Small intestine (tissue), 16 donors: ENCODE results near the gene TEX44. TPM values are rescaled to one million over a fixed set of nuclear protein-coding genes. Genes with fewer than 3 reads are reported as not detected.

ENCODE experiments used
- DNase-seq, 2 donors: peaks; one replicate each; pipeline versions ENCODE4 v3.0.0 to v3.0.0-alpha.2; 2013
- FAIRE-seq: peaks from 2 replicates; lab custom pipeline; 2012; peaks lifted over from hg19 to GRCh38; lab: Jason Lieb, UNC
- H3K27ac ChIP-seq, 3 donors: one replicate each; pipeline ENCODE4 v1.5.1; 2013; ENCODE audit warnings: low read length in 2 of 3, mild to moderate bottlenecking in 2 of 3, control low read depth in 1 of 3, inconsistent platforms in 1 of 3, low read depth in 1 of 3, moderate library complexity in 1 of 3
- H3K27me3 ChIP-seq, 3 donors: one replicate each; pipeline ENCODE4 v1.6.1; 2013; ENCODE audit warnings: low read length in 3 of 3, inconsistent platforms in 1 of 3; ENCODE audit not compliant: control insufficient read depth in 3 of 3, insufficient read depth in 3 of 3
- H3K36me3 ChIP-seq, 3 donors: one replicate each; pipeline ENCODE4 v1.6.1; 2013; ENCODE audit warnings: low read length in 3 of 3, inconsistent platforms in 1 of 3, low read depth in 1 of 3, mild to moderate bottlenecking in 1 of 3, moderate library complexity in 1 of 3; ENCODE audit not compliant: control insufficient read depth in 3 of 3, insufficient read depth in 2 of 3
- H3K4me1 ChIP-seq, 3 donors: one replicate each; pipeline ENCODE4 v1.6.1; 2013; ENCODE audit warnings: low read length in 2 of 3, inconsistent platforms in 1 of 3, low read depth in 1 of 3, mild to moderate bottlenecking in 1 of 3, moderate library complexity in 1 of 3; ENCODE audit not compliant: control insufficient read depth in 3 of 3, insufficient read depth in 2 of 3
- H3K4me3 ChIP-seq, 3 donors: one replicate each; pipeline ENCODE4 v1.5.1; 2013; ENCODE audit warnings: low read length in 3 of 3, control low read depth in 1 of 3, inconsistent platforms in 1 of 3, low read depth in 1 of 3, mild to moderate bottlenecking in 1 of 3, moderate library complexity in 1 of 3
- H3K9me3 ChIP-seq, 2 donors: one replicate each; pipeline ENCODE4 v1.6.1; 2013; ENCODE audit warnings: low read depth in 1 of 2, low read length in 1 of 2; ENCODE audit not compliant: control insufficient read depth in 2 of 2, insufficient read depth in 1 of 2
- WGBS, 3 donors: extraction: QIAGEN DNeasy Blood & Tissue Kit; methylation state at CpG; one replicate each; pipeline ENCODE4 v1.1.7; 2013; 5-methylcytosine and 5-hydroxymethylcytosine counted together
- long read RNA-seq, 10 donors: transcript quantifications; one replicate each; lab custom pipeline, GENCODE V29; 2026
- polyA plus RNA-seq, 4 donors: library from polyadenylated mRNA; stranded (reverse) in 3 of 4; unstranded in 1 of 4; fragments of 200-250 nt in 3 of 4; fragments of 120-200 nt in 1 of 4; gene quantifications; one replicate each; pipeline versions ENCODE4 v1.2.1 to v1.2.3, GENCODE V29; 2013
- donor health status: healthy with polysubstance abuse.
- donor health status: control.
- donor health status: control.
- donor health status: Bipolar disorder and iron deficiency.
- donor health status: healthy.

TEX44 gene
- not detected for polyA plus RNA-seq
- long read RNA-seq, donor 1: 0 reads
- long read RNA-seq, donor 2: 0 reads
- long read RNA-seq, donor 3: 0 reads
- long read RNA-seq, donor 4: 0 reads
- long read RNA-seq, donor 5, partial matches to known transcripts: 0 of 1 reads
- long read RNA-seq, donor 5, other reads (novel, unspliced or antisense): 0 of 1 reads
- long read RNA-seq, donor 6: 0 reads
- long read RNA-seq, donor 7: 0 reads
- long read RNA-seq, donor 8: 0 reads
- long read RNA-seq, donor 9: 0 reads
- long read RNA-seq, donor 10: 0 reads

DNA sequence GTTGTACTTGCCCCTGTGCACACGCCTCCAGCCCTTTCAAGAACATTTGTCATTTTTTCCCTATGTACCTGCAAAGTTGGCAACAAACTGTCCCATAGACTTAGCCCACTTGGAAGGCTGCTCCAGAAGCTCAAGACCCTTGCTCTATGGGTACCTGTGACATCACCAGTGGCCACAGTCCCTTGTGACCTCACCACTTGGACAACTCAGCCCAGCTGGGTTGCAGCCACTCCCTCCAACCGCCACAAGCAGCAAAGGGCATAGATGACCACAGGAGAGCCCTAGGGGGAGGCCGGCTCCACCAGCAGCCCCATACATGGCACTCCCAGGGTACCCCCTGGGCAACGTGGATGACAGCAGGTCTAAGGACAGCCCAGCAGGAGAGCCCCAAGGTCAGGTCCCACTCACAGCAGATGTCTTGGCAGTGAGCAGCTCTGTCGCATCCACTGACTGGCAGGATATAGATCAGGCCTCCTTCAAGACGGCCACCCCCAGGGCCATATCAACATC is at the start of gene TEX44:
Gene TEX44 (plus strand): TSS at position 229 of the 510 bp plus-strand sequence. CDS start 88 bp downstream, at position 317.
- no peaks in the 10 kb centered on the region for H3K36me3 ChIP-seq

DNA sequence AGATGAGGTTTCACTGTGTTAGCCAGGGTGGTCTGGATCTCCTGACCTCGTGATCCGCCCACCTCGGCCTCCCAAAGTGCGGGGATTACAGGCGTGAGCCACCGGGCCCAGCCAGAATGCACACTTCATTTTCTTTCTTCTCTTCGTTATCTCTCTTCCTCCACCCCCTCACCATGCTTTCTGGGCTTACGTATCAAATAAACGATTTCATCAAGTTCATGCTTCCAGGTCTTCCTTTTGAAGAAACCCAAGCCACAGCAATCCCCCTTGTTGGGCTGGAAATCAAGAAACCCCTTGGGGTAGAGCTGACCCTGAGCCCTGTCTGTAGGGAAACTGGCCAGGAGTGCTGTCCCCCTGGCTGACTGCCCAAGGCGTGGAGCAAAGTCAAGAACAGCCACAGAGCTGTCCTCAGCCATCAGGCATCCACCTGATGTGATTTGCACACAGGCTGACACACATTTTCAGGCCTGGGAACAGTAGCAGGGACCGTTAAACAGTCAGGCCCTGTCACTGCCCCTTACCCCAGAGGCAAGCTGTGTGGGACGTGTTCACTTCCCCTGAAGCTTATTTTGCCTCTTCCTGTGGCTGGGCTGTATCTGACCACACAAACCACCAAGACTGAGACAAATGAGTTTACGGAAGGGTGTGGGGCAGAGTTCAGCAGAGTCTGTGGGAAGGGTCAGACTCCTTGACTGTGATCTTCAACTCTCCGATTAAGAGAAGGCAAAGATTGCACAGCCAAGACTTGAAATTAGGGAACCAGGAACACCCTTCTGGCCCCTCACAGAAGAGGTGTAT is 47.4 kb upstream of the TEX44 start:
- Histone ChIP-seq H3K4me1 (peaks cover 0 to 11% (median 3%) of the 10 kb centered on the region in 3 donors), H3K9me3 (peaks cover 0 to 8% of the 10 kb centered on the region in 2 donors), H3K36me3 (no peaks in the 10 kb centered on the region), H3K27me3 (no peaks in the 10 kb centered on the region), H3K4me3 (no peak overlapping the region), H3K27ac (peak overlapping the region in 2 of 3 donors; percentile 75 to 90)
- DNase-seq: peak; percentile 32 to 59
- FAIRE-seq: no peak
- WGBS, 3 donors: 39 to 59% (median 54%) methylated on average over 14 of the region's 14 CpGs

More for the DNA sequence above, at the start of gene TEX44:
- no peak for FAIRE-seq
- H3K9me3 ChIP-seq: no peaks in the 10 kb centered on the region
- no peaks in the 10 kb centered on the region for H3K27me3 ChIP-seq
- DNase-seq: no peak
- WGBS, 3 donors: 80 to 86% (median 83%) methylated on average over 6 of the region's 6 CpGs
- H3K27ac ChIP-seq: no peak within 1 kb of the TSS
- no peak within 1 kb of the TSS for H3K4me3 ChIP-seq
- no peaks in the 10 kb centered on the region for H3K4me1 ChIP-seq

DNA sequence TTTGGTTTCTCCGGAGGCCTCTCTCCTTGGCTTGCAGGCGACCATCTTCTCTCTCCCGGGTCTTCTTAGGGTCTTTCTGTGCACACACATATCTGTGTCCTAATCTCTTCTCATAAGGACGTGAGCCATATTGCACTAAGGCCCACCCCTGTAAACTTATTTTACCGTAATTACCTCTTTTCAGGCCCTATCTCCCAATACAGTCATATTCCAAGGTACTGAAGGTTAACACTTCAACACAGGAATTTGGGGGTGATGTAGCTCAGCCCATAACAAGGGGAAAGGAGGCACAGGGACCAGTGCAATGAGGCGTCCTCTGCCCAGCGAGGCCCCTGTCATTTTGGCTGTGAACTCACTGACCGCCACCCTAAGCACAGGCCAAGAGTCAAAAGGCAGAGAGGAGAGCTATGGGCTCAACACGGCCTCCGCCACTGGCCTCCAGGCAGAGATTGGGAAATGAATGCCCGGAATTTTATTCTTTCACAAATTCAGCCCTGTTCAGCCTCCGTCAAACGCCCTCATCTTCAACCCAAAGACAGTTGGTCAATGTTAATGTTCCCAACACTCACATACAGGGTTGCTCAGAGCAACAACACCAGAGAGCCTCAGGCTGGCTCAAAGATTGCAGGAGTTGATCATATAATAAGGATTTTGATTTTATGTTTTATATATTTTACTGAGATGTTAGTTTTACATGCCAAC is 46.5 kb upstream of the TEX44 start:
- Histone ChIP-seq H3K36me3 (no peaks in the 10 kb centered on the region), H3K4me1 (peaks cover 0 to 11% (median 3%) of the 10 kb centered on the region in 3 donors), H3K27ac (peak overlapping the region in 2 of 3 donors; percentile 16 to 90), H3K9me3 (peaks cover 0 to 8% of the 10 kb centered on the region in 2 donors), H3K27me3 (no peaks in the 10 kb centered on the region), H3K4me3 (no peak overlapping the region)
- FAIRE-seq: no peak
- 75 to 83% (median 79%) methylated on average over 13 of the region's 13 CpGs for WGBS, 3 donors
- no peak for DNase-seq

DNA sequence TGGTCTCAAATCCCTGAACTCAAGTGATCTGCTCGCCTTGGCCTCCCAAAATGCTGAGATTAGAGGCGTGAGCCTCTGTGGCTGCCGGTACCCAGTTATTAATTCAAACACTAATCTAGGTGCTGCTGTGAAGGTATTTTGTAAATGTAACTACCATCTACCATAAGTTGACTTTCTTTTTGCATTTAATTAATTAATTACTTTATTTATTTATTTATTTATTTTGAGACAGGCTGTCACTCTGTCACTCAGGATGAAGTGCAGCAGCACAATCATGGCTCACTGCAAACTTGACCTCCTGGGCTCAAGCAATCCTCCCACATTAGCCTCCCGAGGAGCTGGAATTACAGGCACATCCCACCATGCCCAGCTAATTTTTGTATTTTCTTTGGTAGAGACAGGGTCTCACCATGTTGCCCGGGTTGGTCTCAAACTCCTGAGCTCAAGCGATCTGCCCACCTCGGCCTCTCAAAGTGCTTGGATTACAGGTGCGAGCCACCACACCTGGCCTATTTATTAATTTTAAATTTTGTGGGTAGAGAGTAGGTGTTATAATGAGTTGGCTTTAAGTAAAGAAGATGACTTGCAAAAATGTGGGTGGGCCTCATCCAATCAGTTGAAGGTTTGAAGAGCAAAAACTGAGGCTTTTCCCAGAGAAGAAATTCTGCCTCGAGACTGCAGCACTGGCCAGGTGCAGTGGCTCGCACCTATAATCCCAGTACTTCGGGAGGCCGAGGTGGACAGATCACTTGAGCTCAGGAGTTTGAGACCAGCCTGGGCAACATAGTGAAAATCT is 45.2 kb upstream of the TEX44 start:
- H3K36me3 ChIP-seq: no peaks in the 10 kb centered on the region
- FAIRE-seq (no peak), DNase-seq (no peak)
- H3K4me3 ChIP-seq: no peak overlapping the region
- no peaks in the 10 kb centered on the region for H3K27me3 ChIP-seq
- H3K9me3 ChIP-seq: peaks cover 0 to 11% of the 10 kb centered on the region in 2 donors
- 94 to 97% (median 94%) methylated on average over 12 of the region's 12 CpGs for WGBS, 3 donors
- H3K4me1 ChIP-seq: peaks cover 0 to 11% (median 3%) of the 10 kb centered on the region in 3 donors
- H3K27ac ChIP-seq: no peak overlapping the region

DNA sequence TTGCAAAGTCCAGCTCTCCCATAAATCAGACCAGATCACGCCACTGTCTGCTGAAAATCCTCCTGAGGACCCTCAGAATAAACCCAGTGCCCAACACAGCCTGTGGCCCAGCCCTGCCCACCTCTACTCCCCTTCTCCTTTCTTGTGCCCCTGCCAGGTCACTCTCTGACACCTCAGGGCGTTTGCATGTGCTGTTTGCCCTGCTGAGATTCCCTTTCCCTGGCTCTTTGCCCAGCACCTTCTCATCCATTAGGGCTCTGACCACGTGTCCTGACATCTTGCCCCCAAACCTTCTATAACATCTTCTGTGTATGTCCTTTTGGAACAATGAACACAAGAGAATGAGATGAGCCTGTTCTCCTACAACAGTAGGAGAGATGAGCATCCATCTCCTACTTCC is 43.9 kb upstream of the TEX44 start:
- no peak for FAIRE-seq
- no peak for DNase-seq
- Histone ChIP-seq H3K27me3 (no peaks in the 10 kb centered on the region), H3K36me3 (no peaks in the 10 kb centered on the region), H3K27ac (no peak overlapping the region), H3K4me1 (peaks cover 0 to 11% (median 3%) of the 10 kb centered on the region in 3 donors), H3K9me3 (peaks cover 0 to 4% of the 10 kb centered on the region in 2 donors), H3K4me3 (no peak overlapping the region)
- 63 to 71% (median 67%) methylated on average over 3 of the region's 3 CpGs for WGBS, 3 donors

DNA sequence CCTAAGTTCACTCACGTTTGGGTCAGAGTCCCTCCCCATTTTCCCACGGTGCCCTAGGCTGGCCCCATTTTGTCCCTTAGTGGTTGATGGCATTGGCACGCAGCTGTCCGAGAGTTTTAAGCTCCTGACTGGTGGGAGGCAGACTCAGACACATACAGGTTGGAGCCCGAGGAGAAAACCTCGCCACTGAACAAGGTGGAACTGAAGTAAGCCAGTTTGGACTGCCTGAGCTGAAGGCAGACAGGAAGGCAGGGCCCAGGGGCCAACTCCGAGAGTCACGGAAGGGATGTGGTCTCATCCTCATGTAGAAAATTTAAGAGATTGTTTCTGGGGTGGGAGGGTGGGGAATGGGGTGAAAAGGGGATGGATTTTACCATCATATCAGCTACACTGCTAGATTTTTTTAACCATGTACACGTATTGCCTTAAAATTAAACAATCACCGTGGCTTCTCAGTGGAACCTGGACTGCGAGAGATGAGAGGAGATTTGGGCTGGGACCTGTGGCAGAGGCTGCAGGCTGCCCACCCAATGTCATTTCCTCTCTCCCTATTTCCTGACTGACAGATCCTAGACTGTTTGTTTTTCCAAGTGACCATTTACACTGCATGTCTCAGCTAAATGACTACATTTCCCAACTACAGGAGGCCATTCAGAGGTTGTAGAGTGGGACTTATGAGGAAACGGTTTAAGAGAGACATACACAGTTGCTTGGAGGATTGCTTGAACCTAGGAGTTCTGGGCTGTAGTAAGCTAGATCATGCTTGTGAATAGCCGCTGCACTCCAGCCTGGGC is 43.0 kb upstream of the TEX44 start:
- H3K27me3 ChIP-seq: no peaks in the 10 kb centered on the region
- peaks cover 0 to 4% of the 10 kb centered on the region in 2 donors for H3K9me3 ChIP-seq
- no peak overlapping the region for H3K4me3 ChIP-seq
- FAIRE-seq (no peak), DNase-seq (no peak)
- peak overlapping the region in 1 of 3 donors; percentile 21 for H3K27ac ChIP-seq
- no peaks in the 10 kb centered on the region for H3K36me3 ChIP-seq
- peaks cover 3 to 16% (median 4%) of the 10 kb centered on the region in 3 donors for H3K4me1 ChIP-seq
- 73 to 82% (median 80%) methylated on average over 13 of the region's 13 CpGs for WGBS, 3 donors

DNA sequence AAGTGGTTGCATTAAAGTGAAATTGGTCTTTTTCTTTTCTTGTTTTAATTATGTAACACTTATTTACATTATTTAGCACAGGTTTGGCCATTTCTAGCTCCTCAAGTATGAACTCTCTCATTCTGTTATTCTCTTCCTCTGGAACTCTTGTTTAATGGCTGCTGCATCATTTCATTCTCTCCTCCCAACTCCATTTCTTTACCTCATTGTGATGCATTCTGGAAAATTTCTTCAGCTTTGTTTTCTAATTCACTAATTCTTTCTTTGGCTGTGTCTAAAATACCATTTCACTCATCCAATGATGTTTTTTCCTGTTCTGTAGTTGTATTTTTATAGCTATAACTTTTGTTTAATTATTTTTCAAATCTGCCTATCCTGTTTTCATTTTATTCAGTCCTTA is 39.9 kb upstream of the TEX44 start:
- H3K4me3 ChIP-seq: no peak overlapping the region
- no peaks in the 10 kb centered on the region for H3K27me3 ChIP-seq
- peaks cover 0 to 12% (median 4%) of the 10 kb centered on the region in 3 donors for H3K4me1 ChIP-seq
- no peak overlapping the region for H3K27ac ChIP-seq
- H3K9me3 ChIP-seq: peaks cover 0 to 4% of the 10 kb centered on the region in 2 donors
- no peak for DNase-seq
- no peak for FAIRE-seq
- H3K36me3 ChIP-seq: peaks cover 0 to 3% (median 0%) of the 10 kb centered on the region in 3 donors
